ENCODE measurements around the gene RILPL1.

- TF ChIP-seq POLR2A (IDR thresholded peaks at IDR 0.05; ENCODE audit: low read depth, low read length), result no peak
- no peak for TF ChIP-seq CTCF (conservative IDR thresholded peaks at IDR 0.05; ENCODE audit: low read depth, low read length)
- no peak for TF ChIP-seq RAD21 (IDR thresholded peaks at IDR 0.05; ENCODE audit: low read length)
These were observed 104.9 kb downstream of the RILPL1 start for GRCh38 chr12:123428591-123428990.
